ENCODE results near the gene CX3CR1.
A peak's percentile ranks its signal among the peaks of the same experiment; 100 is the strongest.

Gene CX3CR1

GRCh38 chr3:39290255-39290654 is 10.4 kb upstream of the CX3CR1 start:
- no peak for DNase-seq (ENCODE audit: low spot score)
- TF ChIP-seq CTCF (IDR thresholded peaks at IDR 0.05; ENCODE audit: extremely low read depth, missing control alignments): no peak

GRCh38 chr3:39289107-39289506 is 9.3 kb upstream of the CX3CR1 start:
- TF ChIP-seq CTCF (IDR thresholded peaks at IDR 0.05; ENCODE audit: extremely low read depth, missing control alignments): no peak
- no peak for DNase-seq (ENCODE audit: low spot score)

- peak; percentile 91 for DNase-seq (ENCODE audit: low spot score)
- TF ChIP-seq CTCF (IDR thresholded peaks at IDR 0.05; ENCODE audit: extremely low read depth, missing control alignments): peak; percentile 83
Measured at GRCh38 chr3:39288300-39288808, 8.5 kb upstream of the CX3CR1 start.

GRCh38 chr3:39287216-39288164 is 7.7 kb upstream of the CX3CR1 start:
- DNase-seq (ENCODE audit: low spot score): no peak
- no peak for TF ChIP-seq CTCF (IDR thresholded peaks at IDR 0.05; ENCODE audit: extremely low read depth, missing control alignments)

- no peak for TF ChIP-seq CTCF (IDR thresholded peaks at IDR 0.05; ENCODE audit: extremely low read depth, missing control alignments)
- no peak for DNase-seq (ENCODE audit: low spot score)
Measured at GRCh38 chr3:39286771-39287170, 6.9 kb upstream of the CX3CR1 start.

- no peak for TF ChIP-seq CTCF (IDR thresholded peaks at IDR 0.05; ENCODE audit: extremely low read depth, missing control alignments)
- DNase-seq (ENCODE audit: low spot score): no peak
Measured at GRCh38 chr3:39285332-39285731, 5.5 kb upstream of the CX3CR1 start.

- no peak for DNase-seq (ENCODE audit: low spot score)
- no peak for TF ChIP-seq CTCF (IDR thresholded peaks at IDR 0.05; ENCODE audit: extremely low read depth, missing control alignments)
Measured at GRCh38 chr3:39284457-39284881, 4.6 kb upstream of the CX3CR1 start.

Data from GM20000 (cell line).